Panc1 (cell line): Measurements from ENCODE around the gene TOGARAM2. TPM values are rescaled to one million over a fixed set of nuclear protein-coding genes. Genes with fewer than 3 reads are reported as not detected.

Source experiments
- ATAC-seq: fragments of 200-7000 bp; cut with Tn5 transposase; 2 replicates; pipeline ENCODE4 v1.9.1; 2020; ENCODE audit warnings: mild to moderate bottlenecking, moderate library complexity
- BruUV-seq: library from RNA; stranded (reverse); fragments of 400-500 nt; replicated peaks from 2 replicates; lab custom pipeline; 2021; lab: Mats Ljungman, UMichigan
- CTCF ChIA-PET: fragments of 300-600 bp; sonication (Branson Sonifier 250); formaldehyde crosslinking; loops from one replicate; lab custom pipeline; 2022; ENCODE audit warnings: antibody characterized with exemption; lab: Charles Lee
- POLR2A ChIA-PET: fragments of 300-600 bp; sonication (Branson Sonifier 250); formaldehyde crosslinking; loops from one replicate; lab custom pipeline; 2022; ENCODE audit warnings: antibody characterized with exemption; lab: Charles Lee
- DNase-seq: peaks from one replicate; pipeline ENCODE4 v3.0.0-alpha.2; 2010; ENCODE audit warnings: low read depth, low spot score
- H3K27ac ChIP-seq: 2 replicates; pipeline ENCODE4 v1.5.1; 2011; ENCODE audit warnings: mild to moderate bottlenecking, low read length, inconsistent platforms
- H3K27me3 ChIP-seq: fragments of 200-500 bp; sonication (Bioruptor generic); 2 replicates; pipeline ENCODE4 v1.6.0; 2014; ENCODE audit warnings: low read length, inconsistent platforms; ENCODE audit not compliant: control insufficient read depth, insufficient read depth
- H3K36me3 ChIP-seq: fragments of 200-500 bp; sonication (Bioruptor generic); 2 replicates; pipeline ENCODE4 v1.5.1; 2014; ENCODE audit warnings: inconsistent platforms, mild to moderate bottlenecking, low read length, moderate library complexity; ENCODE audit not compliant: control insufficient read depth, insufficient read depth
- H3K4me1 ChIP-seq: 2 replicates; pipeline ENCODE4 v1.5.1; 2011; ENCODE audit warnings: inconsistent platforms, mild to moderate bottlenecking, low read length, moderate library complexity; ENCODE audit not compliant: control insufficient read depth, insufficient read depth
- H3K4me3 ChIP-seq, 2 experiments: 2 replicates each; pipeline ENCODE4 v1.5.1; 2011 to 2012; ENCODE audit warnings: low read depth in 2 of 2, low read length in 2 of 2, mild to moderate bottlenecking in 2 of 2, inconsistent platforms in 1 of 2, moderate library complexity in 1 of 2
- H3K9me3 ChIP-seq: fragments of 200-500 bp; sonication (Bioruptor generic); 2 replicates; pipeline ENCODE4 v1.5.1; 2014; ENCODE audit warnings: low read depth, mild to moderate bottlenecking, inconsistent platforms, low read length, moderate library complexity; ENCODE audit not compliant: control insufficient read depth, insufficient read depth
- CTCF ChIP-seq: fragments of 450-650 bp; IDR thresholded peaks from 2 replicates; pipeline ENCODE4 v1.5.1; 2017; ENCODE audit warnings: mild to moderate bottlenecking
- POLR2AphosphoS5 ChIP-seq: IDR thresholded peaks from 2 replicates; pipeline ENCODE4 v1.6.1; 2012; ENCODE audit warnings: mild to moderate bottlenecking, low read depth, low read length, moderate library complexity
- REST ChIP-seq, 2 experiments: IDR thresholded peaks; 2 replicates each; pipeline ENCODE4 v1.6.1; 2011 to 2012; ENCODE audit warnings: low read depth in 2 of 2, control low read depth in 1 of 2, low read length in 1 of 2, mild to moderate bottlenecking in 1 of 2, moderate library complexity in 1 of 2; ENCODE audit not compliant: insufficient read depth in 1 of 2
- SIN3A ChIP-seq: IDR thresholded peaks from 2 replicates; pipeline ENCODE4 v1.6.1; 2012; ENCODE audit warnings: low read depth, mild to moderate bottlenecking, low read length, moderate library complexity, borderline replicate concordance; ENCODE audit not compliant: insufficient read depth
- TCF7L2 ChIP-seq: IDR thresholded peaks from 2 replicates; pipeline ENCODE4 v1.6.1; 2011; ENCODE audit warnings: mild to moderate bottlenecking, low read depth, low read length, inconsistent platforms
- in situ Hi-C: cut with HindIII; loops from 2 replicates; pipeline ENCODE4 v1.10.0; 2016; ENCODE audit warnings: low sequenced_read_pairs, low pct_unique_long_range_greater_than_20kb
- intact Hi-C: fragments of 100-400 bp; cut with micrococcal nuclease; formaldehyde crosslinking; loops from one replicate; pipeline ENCODE4 v1.10.0; 2022; ENCODE audit not compliant: unreplicated experiment
- total RNA-seq: library from RNA; stranded (reverse); gene quantifications from one replicate; pipeline ENCODE4 v1.2.1, GENCODE V29; 2021; ENCODE audit not compliant: unreplicated experiment

The TOGARAM2 gene
- total RNA-seq, 1 experiment from 2014 or later, result 0.44 TPM

GRCh38 chr2:29064346-29064715 is 83.2 kb downstream of the TOGARAM2 start:
- CTCF ChIA-PET, result no interaction called here
- intact Hi-C loops, result no loop called here

GRCh38 chr2:29064746-29065067 is 83.6 kb downstream of the TOGARAM2 start:
- intact Hi-C loops, result no loop called here

More at GRCh38 chr2:29064346-29064715, 83.2 kb downstream of the TOGARAM2 start:
- no peak for TF ChIP-seq CTCF
- TF ChIP-seq TCF7L2, result no peak
- TF ChIP-seq REST (IDR thresholded peaks at IDR 0.05; ENCODE audit: insufficient read depth in 1 of 2, low read depth in 2 of 2, low read length in 1 of 2), result no peak
- TF ChIP-seq SIN3A, result no peak
- TF ChIP-seq POLR2AphosphoS5, result no peak
- BruUV-seq, result no TSS peak
- H3K4me3 ChIP-seq, result no peak overlapping the region
- in situ Hi-C loops, result no loop called here
- no peak for DNase-seq
- no peak for ATAC-seq
- no peaks in the 10 kb centered on the region; the same call in 1 of the 2 replicates for H3K4me1 ChIP-seq
- no peaks in the 10 kb centered on the region for H3K36me3 ChIP-seq
- POLR2A ChIA-PET, result no interaction called here
- H3K9me3 ChIP-seq, result no peaks in the 10 kb centered on the region
- no peak overlapping the region for H3K27ac ChIP-seq
- no peaks in the 10 kb centered on the region for H3K27me3 ChIP-seq

More at GRCh38 chr2:29064746-29065067, 83.6 kb downstream of the TOGARAM2 start:
- Histone ChIP-seq H3K4me3 (no peak overlapping the region), H3K27ac (no peak overlapping the region), H3K4me1 (no peaks in the 10 kb centered on the region; the same call in 1 of the 2 replicates), H3K27me3 (no peaks in the 10 kb centered on the region), H3K36me3 (no peaks in the 10 kb centered on the region), H3K9me3 (no peaks in the 10 kb centered on the region)
- POLR2A ChIA-PET, result no interaction called here
- CTCF ChIA-PET, result no interaction called here
- in situ Hi-C loops, result no loop called here
- DNase-seq, result no peak
- TF ChIP-seq SIN3A (no peak), CTCF (no peak), REST (IDR thresholded peaks at IDR 0.05; ENCODE audit: insufficient read depth in 1 of 2, low read depth in 2 of 2, low read length in 1 of 2) (no peak), TCF7L2 (no peak), POLR2AphosphoS5 (no peak)
- ATAC-seq, result no peak
- BruUV-seq, result no TSS peak
